ENCODE data around the gene ALAD. TPM values are rescaled to one million over a fixed set of nuclear protein-coding genes. Genes with fewer than 3 reads are reported as not detected.

The ALAD gene
- total RNA-seq, 1 donor from 2014 or later = 26.2 TPM

GRCh38 chr9:113391917-113392316, 9.2 kb downstream of the ALAD start:
- Mint-ChIP-seq H3K36me3 (ENCODE audit: unreplicated experiment) (peaks cover 36% of the 10 kb centered on the region), H3K4me1 (ENCODE audit: unreplicated experiment) (no peaks in the 10 kb centered on the region), H3K27ac (ENCODE audit: unreplicated experiment) (no peak overlapping the region), H3K4me3 (ENCODE audit: unreplicated experiment) (no peak overlapping the region), H3K27me3 (ENCODE audit: unreplicated experiment) (no peaks in the 10 kb centered on the region), H3K9me3 (ENCODE audit: unreplicated experiment) (no peaks in the 10 kb centered on the region)
- TF ChIP-seq CTCF (IDR thresholded peaks at IDR 0.05) = no peak
- no peak for DNase-seq (ENCODE audit: extremely low spot score, unreplicated experiment)

- no peaks in the 10 kb centered on the region for H3K9me3 Mint-ChIP-seq (ENCODE audit: unreplicated experiment)
- H3K27me3 Mint-ChIP-seq (ENCODE audit: unreplicated experiment) = no peaks in the 10 kb centered on the region
- no peaks in the 10 kb centered on the region for H3K4me1 Mint-ChIP-seq (ENCODE audit: unreplicated experiment)
- no peak overlapping the region for H3K27ac Mint-ChIP-seq (ENCODE audit: unreplicated experiment)
- H3K4me3 Mint-ChIP-seq (ENCODE audit: unreplicated experiment) = no peak overlapping the region
- peaks cover 36% of the 10 kb centered on the region for H3K36me3 Mint-ChIP-seq (ENCODE audit: unreplicated experiment)
- no peak for DNase-seq (ENCODE audit: extremely low spot score, unreplicated experiment)
- no peak for TF ChIP-seq CTCF (IDR thresholded peaks at IDR 0.05)
Measured at GRCh38 chr9:113390192-113390960, 10.7 kb downstream of the ALAD start.

- H3K4me1 Mint-ChIP-seq (ENCODE audit: unreplicated experiment) = no peaks in the 10 kb centered on the region
- H3K36me3 Mint-ChIP-seq (ENCODE audit: unreplicated experiment) = peaks cover 31% of the 10 kb centered on the region
- TF ChIP-seq CTCF (IDR thresholded peaks at IDR 0.05) = no peak
- no peak overlapping the region for H3K27ac Mint-ChIP-seq (ENCODE audit: unreplicated experiment)
- no peaks in the 10 kb centered on the region for H3K9me3 Mint-ChIP-seq (ENCODE audit: unreplicated experiment)
- no peak overlapping the region for H3K4me3 Mint-ChIP-seq (ENCODE audit: unreplicated experiment)
- DNase-seq (ENCODE audit: extremely low spot score, unreplicated experiment) = no peak
- H3K27me3 Mint-ChIP-seq (ENCODE audit: unreplicated experiment) = no peaks in the 10 kb centered on the region
Measured at GRCh38 chr9:113389451-113389850, 11.6 kb downstream of the ALAD start.

- H3K27ac Mint-ChIP-seq (ENCODE audit: unreplicated experiment) = no peak overlapping the region
- no peaks in the 10 kb centered on the region for H3K27me3 Mint-ChIP-seq (ENCODE audit: unreplicated experiment)
- no peak for TF ChIP-seq CTCF (IDR thresholded peaks at IDR 0.05)
- peaks cover 31% of the 10 kb centered on the region for H3K36me3 Mint-ChIP-seq (ENCODE audit: unreplicated experiment)
- no peaks in the 10 kb centered on the region for H3K4me1 Mint-ChIP-seq (ENCODE audit: unreplicated experiment)
- H3K4me3 Mint-ChIP-seq (ENCODE audit: unreplicated experiment) = no peak overlapping the region
- DNase-seq (ENCODE audit: extremely low spot score, unreplicated experiment) = no peak
- H3K9me3 Mint-ChIP-seq (ENCODE audit: unreplicated experiment) = no peaks in the 10 kb centered on the region
Measured at GRCh38 chr9:113388833-113389232, 12.3 kb downstream of the ALAD start.

GRCh38 chr9:113387560-113388230, 13.4 kb downstream of the ALAD start:
- H3K4me3 Mint-ChIP-seq (ENCODE audit: unreplicated experiment) = no peak overlapping the region
- no peaks in the 10 kb centered on the region for H3K9me3 Mint-ChIP-seq (ENCODE audit: unreplicated experiment)
- TF ChIP-seq CTCF (IDR thresholded peaks at IDR 0.05) = no peak
- H3K36me3 Mint-ChIP-seq (ENCODE audit: unreplicated experiment) = peaks cover 31% of the 10 kb centered on the region
- H3K27me3 Mint-ChIP-seq (ENCODE audit: unreplicated experiment) = no peaks in the 10 kb centered on the region
- no peak overlapping the region for H3K27ac Mint-ChIP-seq (ENCODE audit: unreplicated experiment)
- no peak for DNase-seq (ENCODE audit: extremely low spot score, unreplicated experiment)
- no peaks in the 10 kb centered on the region for H3K4me1 Mint-ChIP-seq (ENCODE audit: unreplicated experiment)
